ENCODE results near the gene IL13RA1.

- TF ChIP-seq, protein P1, sequence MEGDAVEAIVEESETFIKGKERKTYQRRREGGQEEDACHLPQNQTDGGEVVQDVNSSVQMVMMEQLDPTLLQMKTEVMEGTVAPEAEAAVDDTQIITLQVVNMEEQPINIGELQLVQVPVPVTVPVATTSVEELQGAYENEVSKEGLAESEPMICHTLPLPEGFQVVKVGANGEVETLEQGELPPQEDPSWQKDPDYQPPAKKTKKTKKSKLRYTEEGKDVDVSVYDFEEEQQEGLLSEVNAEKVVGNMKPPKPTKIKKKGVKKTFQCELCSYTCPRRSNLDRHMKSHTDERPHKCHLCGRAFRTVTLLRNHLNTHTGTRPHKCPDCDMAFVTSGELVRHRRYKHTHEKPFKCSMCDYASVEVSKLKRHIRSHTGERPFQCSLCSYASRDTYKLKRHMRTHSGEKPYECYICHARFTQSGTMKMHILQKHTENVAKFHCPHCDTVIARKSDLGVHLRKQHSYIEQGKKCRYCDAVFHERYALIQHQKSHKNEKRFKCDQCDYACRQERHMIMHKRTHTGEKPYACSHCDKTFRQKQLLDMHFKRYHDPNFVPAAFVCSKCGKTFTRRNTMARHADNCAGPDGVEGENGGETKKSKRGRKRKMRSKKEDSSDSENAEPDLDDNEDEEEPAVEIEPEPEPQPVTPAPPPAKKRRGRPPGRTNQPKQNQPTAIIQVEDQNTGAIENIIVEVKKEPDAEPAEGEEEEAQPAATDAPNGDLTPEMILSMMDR (IDR thresholded peaks at IDR 0.05 in 4 of 5, conservative IDR thresholded peaks at IDR 0.05 in 1 of 5) = no peak
- no peak for TF ChIP-seq POLR2A (IDR thresholded peaks at IDR 0.05)
Observed at GRCh38 chrX:118755633-118756032, 28.2 kb downstream of the IL13RA1 start.
